Activated CD8-positive, alpha-beta memory T cell treated with anti-CD3 and anti-CD28 coated beads for 24 hours (primary cell): Measurements from ENCODE around the gene PMPCA.

Experiments used
- DNase-seq: peaks from one replicate; pipeline ENCODE4 v3.0.0-alpha.2; 2020

The PMPCA gene, protein sequence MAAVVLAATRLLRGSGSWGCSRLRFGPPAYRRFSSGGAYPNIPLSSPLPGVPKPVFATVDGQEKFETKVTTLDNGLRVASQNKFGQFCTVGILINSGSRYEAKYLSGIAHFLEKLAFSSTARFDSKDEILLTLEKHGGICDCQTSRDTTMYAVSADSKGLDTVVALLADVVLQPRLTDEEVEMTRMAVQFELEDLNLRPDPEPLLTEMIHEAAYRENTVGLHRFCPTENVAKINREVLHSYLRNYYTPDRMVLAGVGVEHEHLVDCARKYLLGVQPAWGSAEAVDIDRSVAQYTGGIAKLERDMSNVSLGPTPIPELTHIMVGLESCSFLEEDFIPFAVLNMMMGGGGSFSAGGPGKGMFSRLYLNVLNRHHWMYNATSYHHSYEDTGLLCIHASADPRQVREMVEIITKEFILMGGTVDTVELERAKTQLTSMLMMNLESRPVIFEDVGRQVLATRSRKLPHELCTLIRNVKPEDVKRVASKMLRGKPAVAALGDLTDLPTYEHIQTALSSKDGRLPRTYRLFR

GRCh38 chr9:136410500-136411287, at the start of gene PMPCA, which contains the start of gene ENTR1:
TSS of gene PMPCA (plus strand) at chr9:136410658. CDS start at chr9:136410669, 11 bp downstream.
TSS of gene ENTR1 (minus strand) at chr9:136410614. CDS start at chr9:136410397, 217 bp downstream.
- DNase-seq: peak; percentile 99

- DNase-seq: no peak
These were observed 49.3 kb upstream of the PMPCA start for GRCh38 chr9:136361047-136361753.

GRCh38 chr9:136361754-136362449, 48.6 kb upstream of the PMPCA start:
- DNase-seq: no peak

DNA sequence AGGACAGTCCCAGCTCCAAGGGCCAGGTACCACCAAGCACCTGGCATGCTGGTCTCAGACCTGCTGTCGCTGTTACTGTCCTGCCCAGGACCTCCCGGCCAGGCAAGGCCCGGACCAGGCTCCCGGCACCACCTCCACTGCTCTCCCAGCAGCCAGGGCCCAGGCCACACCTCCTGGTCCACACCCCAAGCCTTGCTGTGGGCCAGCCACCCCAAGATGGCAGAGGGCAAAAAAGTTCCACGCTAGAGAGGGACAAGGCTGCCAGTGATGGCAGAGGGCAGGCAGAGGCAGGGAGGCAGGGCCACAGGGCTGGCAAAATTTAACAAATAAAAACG, 48.0 kb upstream of the PMPCA start:
- no peak for DNase-seq

GRCh38 chr9:136363106-136363948, 47.1 kb upstream of the PMPCA start, which contains the start of gene DNLZ:
TSS of gene DNLZ (minus strand) at chr9:136363744. CDS start at chr9:136363714, 30 bp downstream.
- peak; percentile 97 for DNase-seq

DNA sequence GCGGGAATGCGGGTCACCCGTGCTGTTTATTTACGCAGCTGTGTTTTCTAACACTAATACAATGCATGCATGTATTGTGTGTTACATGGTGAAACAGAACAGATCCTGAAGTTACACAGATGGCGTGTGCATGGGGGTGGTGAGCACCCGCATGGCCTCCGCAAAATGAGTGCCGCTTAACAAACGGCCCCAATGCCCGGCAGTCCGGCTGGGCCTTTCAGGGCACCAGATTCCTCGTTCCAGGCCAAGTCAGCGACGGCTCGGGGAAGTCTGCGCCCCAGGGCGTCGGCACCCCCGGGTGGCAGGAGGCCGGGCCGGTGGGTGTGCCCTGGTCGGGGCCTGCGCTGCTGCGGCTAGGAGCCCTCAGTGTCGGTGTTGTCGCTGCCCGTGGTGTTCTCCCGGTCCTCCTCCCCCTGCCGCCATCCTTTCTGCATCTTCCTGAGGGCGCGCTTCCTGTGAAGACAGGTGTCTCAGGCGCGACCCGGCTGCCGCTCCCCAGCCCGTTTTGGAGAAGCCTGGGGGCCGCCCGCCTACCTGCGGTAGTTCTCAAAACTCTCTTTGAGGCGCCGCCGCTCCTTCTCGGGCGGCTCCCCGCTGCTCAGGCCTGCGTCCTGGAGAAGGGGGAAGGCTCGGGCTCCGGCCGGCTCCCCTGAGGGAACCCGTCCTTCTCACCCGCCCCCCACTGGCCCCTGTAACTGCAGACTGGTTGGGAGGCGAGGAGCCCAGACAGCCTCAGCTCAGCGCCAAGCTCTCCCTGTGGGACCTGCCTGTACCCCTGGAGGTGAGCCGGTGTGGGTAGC, 46.3 kb upstream of the PMPCA start:
- DNase-seq: no peak

GRCh38 chr9:136364942-136365774, 45.3 kb upstream of the PMPCA start:
- no peak for DNase-seq

DNA sequence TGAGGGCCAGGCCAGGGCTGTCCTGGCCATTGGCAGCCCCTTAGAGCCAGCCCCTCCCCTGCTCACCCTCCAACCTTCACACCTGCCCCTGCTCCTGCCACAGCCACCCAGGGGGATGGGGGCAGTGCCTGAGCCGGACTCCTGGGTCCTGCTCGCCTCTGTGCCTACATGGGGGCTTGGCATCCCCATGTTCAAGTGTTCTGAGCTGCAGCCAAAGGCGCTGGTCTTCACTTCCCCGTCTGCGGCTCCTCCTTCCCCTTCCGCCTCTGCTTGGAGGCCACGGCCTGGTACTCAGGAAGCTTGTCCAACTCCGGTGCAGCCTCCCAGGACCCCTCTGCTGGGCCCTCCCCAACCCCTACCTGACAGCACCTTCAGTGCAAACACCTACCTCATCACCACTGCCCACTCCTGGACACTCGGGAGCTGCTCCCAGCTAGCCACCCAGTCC, 44.7 kb upstream of the PMPCA start:
- no peak for DNase-seq

GRCh38 chr9:136366826-136367225, 43.6 kb upstream of the PMPCA start:
- DNase-seq: no peak

DNA sequence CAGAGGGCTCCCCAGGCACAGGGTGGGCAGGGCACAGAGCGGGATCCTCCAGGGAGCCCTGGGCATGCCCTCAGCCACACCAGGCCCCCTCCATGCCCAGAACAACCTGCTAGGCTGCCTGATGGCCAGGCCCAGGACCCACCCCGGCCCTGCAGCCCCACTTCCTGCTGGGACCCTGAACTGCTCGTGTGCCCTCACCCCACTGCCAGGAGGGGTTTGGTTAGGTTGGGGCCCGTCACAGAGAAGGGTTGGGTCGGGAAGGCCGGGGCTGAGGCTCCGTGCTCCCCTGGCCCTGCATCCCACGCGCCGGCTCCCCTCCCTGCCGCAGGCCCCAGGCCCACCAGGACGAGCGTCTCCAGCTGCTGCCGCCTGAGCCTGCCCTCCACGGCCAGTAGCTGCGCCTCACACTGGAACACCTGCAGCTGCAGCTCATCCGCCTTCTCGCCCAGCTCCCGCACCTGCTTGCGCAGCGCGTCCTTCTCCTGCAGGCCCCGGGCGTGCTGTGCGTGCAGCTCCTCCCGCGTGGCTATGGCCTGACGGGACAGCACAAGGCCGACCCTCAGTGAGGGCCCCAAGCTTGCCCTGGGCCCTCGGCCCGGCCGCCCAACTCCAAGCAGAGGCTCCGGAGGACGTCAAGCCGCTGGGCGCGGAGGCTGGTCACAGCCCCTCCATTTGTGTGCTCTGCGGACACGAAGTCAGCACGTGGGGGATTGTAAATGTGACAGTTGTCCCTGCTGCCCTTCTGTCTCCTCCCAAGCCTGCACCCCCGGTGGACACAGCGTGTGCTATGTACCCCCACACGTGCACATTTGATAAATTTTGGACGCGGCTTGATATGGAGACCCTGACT, 42.9 kb upstream of the PMPCA start:
- no peak for DNase-seq

- DNase-seq: no peak
These were observed 42.3 kb upstream of the PMPCA start for GRCh38 chr9:136368190-136368589.

DNA sequence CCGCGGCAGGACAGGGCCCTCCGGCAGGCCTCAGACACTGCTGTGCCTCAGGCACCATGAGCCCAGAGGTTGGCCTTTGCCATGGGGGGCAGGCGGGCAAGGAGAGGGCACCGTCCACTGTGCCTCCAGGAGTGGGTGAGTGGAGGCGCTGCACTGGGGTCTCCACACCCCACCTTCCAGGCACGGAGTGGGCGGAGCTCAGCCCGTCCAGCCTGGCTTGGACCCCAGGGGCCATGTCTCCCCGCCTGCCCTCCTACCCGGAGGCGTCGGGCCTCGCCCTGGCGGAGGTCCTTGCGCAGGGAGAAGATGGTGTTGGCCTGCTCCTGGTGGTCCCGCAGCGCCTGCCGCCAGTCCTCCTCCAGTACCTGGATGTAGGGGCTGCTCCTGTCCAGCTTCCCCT, 40.4 kb upstream of the PMPCA start:
- no peak for DNase-seq

GRCh38 chr9:136370687-136371532, 39.5 kb upstream of the PMPCA start:
- no peak for DNase-seq

DNA sequence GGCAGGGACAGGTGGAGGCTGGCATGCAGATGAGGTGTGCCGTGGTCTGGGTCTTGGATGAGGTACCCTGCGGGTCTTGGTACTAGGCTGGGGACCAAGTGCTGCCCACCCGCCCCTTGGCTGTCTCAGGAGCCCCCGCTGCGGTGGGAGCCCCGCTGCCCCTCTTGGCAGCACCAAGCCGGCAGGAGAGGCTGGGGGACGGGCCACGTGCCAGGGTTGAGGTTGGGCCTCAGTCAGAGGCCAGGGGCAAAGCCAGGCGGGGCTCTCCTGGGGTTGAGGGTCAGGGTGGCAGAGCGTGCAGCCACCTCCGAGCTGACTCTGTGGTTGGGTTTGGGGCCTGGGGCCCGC, 39.0 kb upstream of the PMPCA start:
- DNase-seq: no peak

GRCh38 chr9:136372006-136372405, 38.5 kb upstream of the PMPCA start:
- DNase-seq: no peak

DNA sequence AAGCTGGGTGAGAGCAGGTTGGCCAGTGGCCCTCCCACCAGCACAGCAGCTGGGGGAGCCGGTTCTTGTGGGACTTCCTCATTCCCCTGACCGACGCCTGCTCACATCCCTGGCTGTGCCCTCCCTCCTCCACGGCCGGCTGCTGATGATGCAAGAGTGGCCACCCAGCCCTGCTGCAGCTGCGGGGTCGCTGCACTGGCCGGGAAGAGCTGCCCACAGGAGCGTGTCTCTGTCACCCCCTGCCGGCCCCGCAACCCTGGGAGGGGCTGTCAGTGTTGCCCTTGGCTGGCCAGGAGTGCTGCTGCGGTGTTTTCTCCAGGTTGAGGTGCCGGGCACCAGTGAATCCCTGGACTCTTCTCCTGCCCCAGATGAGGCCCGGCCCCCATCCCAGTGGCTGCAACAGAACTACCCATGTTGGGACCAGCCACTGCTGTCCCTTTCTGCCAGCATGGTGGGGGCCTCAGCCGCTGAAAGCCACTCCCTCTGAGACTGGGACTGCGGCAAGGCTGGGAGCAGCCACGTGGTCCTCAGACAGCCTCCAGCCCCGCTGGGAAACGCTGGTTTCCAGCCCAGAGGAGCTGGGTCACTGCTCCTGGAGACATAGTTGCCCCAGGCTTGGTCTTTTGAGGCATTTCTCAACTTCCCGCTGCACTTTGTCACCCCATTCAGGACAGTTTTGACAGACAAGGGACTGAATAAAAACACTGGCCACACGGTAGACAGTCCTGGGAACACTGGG, 37.7 kb upstream of the PMPCA start:
- no peak for DNase-seq
